ENCODE results near the gene MTM1. TPM values are rescaled to one million over a fixed set of nuclear protein-coding genes. Genes with fewer than 3 reads are reported as not detected.

MTM1 gene
- polyA plus RNA-seq, 2 donors: 2.6 to 5.0 TPM

DNA sequence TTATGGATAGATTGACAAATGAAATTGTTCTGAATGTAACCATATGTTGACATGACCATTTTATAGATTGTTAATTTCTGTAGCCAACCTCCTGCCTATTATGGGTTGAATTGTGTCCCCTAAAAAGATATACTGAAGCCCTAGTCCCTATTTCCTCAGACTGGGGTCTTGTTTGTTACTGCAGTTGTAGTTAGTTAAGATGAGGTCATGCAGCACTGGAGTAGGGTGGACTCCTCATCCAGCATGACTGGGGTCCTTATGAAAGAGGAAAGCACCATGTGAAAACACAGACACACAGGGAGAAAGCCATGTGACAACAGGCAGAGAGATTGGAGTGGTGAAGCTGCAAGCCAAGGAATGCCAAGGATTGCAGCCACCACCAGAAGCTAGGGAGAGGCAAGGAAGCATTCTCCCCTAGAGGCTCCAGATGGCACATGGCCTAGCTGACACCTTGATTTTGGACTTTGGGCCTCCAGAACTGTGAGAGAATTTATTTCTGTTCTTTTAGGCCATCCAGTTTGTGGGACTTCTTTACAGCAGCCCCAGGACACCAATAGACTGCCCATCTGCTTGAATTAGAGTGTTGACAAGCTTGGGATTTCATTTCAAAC, 14.0 kb downstream of the MTM1 start:
- Histone ChIP-seq H3K27ac (ENCODE audit: low read depth in 2 of 2, low read length in 1 of 2) (no peak overlapping the region), H3K9me3 (ENCODE audit: control insufficient read depth in 2 of 2, insufficient read depth in 1 of 2, low read depth in 1 of 2, low read length in 1 of 2) (no peaks in the 10 kb centered on the region), H3K4me1 (ENCODE audit: control insufficient read depth in 2 of 2, insufficient read depth in 2 of 2, low read length in 1 of 2) (no peaks in the 10 kb centered on the region), H3K4me3 (ENCODE audit: low read depth in 1 of 2, low read length in 2 of 2) (no peak overlapping the region), H3K36me3 (ENCODE audit: control insufficient read depth in 2 of 2, insufficient read depth in 2 of 2, low read length in 1 of 2) (no peaks in the 10 kb centered on the region), H3K27me3 (ENCODE audit: control insufficient read depth in 1 of 2, insufficient read depth in 2 of 2, low read length in 2 of 2) (no peaks in the 10 kb centered on the region)

DNA sequence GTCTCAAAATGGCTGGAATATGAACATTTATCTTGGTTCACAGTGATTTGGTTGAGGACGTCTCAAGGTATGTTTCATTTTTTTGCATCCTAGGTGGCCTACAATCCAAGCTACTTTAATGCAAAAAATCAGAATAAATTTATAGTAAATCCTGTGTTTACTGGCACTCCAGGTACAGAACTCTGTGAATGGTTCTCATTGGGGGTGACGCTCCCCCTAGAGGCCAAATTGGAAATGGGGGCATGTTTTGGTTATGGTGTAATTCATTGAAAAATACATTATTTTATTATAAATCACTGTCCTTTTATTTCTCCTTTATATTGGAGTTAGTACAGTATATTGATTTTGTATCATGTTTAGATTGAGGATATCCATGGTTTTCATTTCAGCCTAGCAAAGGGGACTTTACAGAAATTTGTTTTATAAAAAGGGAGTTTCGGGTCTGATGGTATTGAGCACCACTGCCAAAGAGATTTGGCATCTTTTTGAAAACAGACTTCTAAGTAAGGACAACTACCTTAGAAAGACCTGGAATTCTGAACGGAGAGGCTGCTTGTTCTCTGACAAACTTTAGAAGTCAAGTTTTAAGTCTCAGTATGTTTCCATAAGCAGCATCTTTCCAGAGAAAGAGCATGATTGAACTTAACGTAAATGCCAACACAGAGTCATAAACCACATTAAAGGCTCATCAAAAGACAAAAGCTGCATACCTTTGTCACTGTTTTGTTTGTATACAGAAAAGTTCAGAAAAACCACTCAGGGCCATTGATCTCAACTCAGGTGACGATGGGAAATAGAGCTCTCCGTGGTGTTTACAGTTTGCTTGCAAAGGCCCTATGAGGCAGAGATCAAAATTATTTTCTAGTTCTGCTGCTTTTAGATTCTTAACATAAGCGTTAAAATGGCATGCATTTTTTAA, 19.4 kb downstream of the MTM1 start:
- no peaks in the 10 kb centered on the region for H3K4me1 ChIP-seq (ENCODE audit: control insufficient read depth in 2 of 2, insufficient read depth in 2 of 2, low read length in 1 of 2)
- H3K27ac ChIP-seq (ENCODE audit: low read depth in 2 of 2, low read length in 1 of 2): no peak overlapping the region
- H3K9me3 ChIP-seq (ENCODE audit: control insufficient read depth in 2 of 2, insufficient read depth in 1 of 2, low read depth in 1 of 2, low read length in 1 of 2): no peaks in the 10 kb centered on the region
- no peaks in the 10 kb centered on the region for H3K36me3 ChIP-seq (ENCODE audit: control insufficient read depth in 2 of 2, insufficient read depth in 2 of 2, low read length in 1 of 2)
- no peak overlapping the region for H3K4me3 ChIP-seq (ENCODE audit: low read depth in 1 of 2, low read length in 2 of 2)
- peaks cover 0 to 3% of the 10 kb centered on the region in 2 donors for H3K27me3 ChIP-seq (ENCODE audit: control insufficient read depth in 1 of 2, insufficient read depth in 2 of 2, low read length in 2 of 2)
- WGBS, 2 donors: 66 to 71% methylated on average over 8 of the region's 8 CpGs

DNA sequence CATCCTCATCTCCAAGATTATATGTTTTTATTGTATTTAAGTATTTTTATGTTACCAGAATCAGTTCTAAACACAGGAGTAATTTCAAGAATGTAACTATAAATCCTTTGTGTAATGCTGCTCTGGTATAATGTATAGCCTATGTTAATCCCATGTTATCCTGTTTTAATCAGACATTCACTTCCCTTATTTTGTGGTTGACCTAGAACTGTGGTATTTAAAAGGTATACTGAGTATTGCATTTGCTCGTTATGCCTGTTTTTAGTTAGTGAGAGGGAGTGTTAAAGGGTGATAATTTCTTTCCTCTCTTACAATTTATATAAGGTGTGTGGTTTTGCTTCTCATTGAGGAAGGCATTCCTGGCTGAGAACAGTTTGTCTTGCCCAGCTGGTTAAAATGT, 26.2 kb downstream of the MTM1 start:
- Histone ChIP-seq H3K27me3 (ENCODE audit: control insufficient read depth in 1 of 2, insufficient read depth in 2 of 2, low read length in 2 of 2) (peaks cover 0 to 3% of the 10 kb centered on the region in 2 donors), H3K4me3 (ENCODE audit: low read depth in 1 of 2, low read length in 2 of 2) (no peak overlapping the region), H3K4me1 (ENCODE audit: control insufficient read depth in 2 of 2, insufficient read depth in 2 of 2, low read length in 1 of 2) (no peaks in the 10 kb centered on the region), H3K27ac (ENCODE audit: low read depth in 2 of 2, low read length in 1 of 2) (no peak overlapping the region), H3K36me3 (ENCODE audit: control insufficient read depth in 2 of 2, insufficient read depth in 2 of 2, low read length in 1 of 2) (no peaks in the 10 kb centered on the region), H3K9me3 (ENCODE audit: control insufficient read depth in 2 of 2, insufficient read depth in 1 of 2, low read depth in 1 of 2, low read length in 1 of 2) (no peaks in the 10 kb centered on the region)
- 59 to 69% methylated on average over 1 of the region's 1 CpG for WGBS, 2 donors

DNA sequence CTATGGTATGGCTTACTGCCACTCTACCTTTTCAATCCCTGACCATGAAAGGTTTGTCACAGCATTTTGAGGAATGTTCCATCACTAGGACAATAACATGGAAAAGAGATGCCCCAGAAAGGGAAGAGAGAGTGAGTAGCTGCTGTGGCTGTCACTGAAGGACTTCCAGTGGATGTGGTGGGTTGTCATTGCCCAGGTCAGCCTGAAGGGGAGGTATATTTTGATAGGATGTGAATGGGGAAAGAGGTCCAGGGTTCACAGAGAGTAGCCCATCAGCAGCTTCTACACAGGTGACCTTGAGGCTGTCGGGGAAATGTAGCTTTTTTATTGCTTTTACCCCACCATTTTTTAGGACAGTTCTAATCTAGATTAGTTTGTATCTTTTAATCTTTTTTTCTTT, 30.8 kb downstream of the MTM1 start:
- H3K27me3 ChIP-seq (ENCODE audit: control insufficient read depth in 1 of 2, insufficient read depth in 2 of 2, low read length in 2 of 2): no peaks in the 10 kb centered on the region
- WGBS, 2 donors: 96 to 100% methylated on average over 1 of the region's 1 CpG
- peaks cover 0 to 5% of the 10 kb centered on the region in 2 donors for H3K36me3 ChIP-seq (ENCODE audit: control insufficient read depth in 2 of 2, insufficient read depth in 2 of 2, low read length in 1 of 2)
- H3K9me3 ChIP-seq (ENCODE audit: control insufficient read depth in 2 of 2, insufficient read depth in 1 of 2, low read depth in 1 of 2, low read length in 1 of 2): no peaks in the 10 kb centered on the region
- no peaks in the 10 kb centered on the region for H3K4me1 ChIP-seq (ENCODE audit: control insufficient read depth in 2 of 2, insufficient read depth in 2 of 2, low read length in 1 of 2)
- no peak overlapping the region for H3K27ac ChIP-seq (ENCODE audit: low read depth in 2 of 2, low read length in 1 of 2)
- no peak overlapping the region for H3K4me3 ChIP-seq (ENCODE audit: low read depth in 1 of 2, low read length in 2 of 2)

DNA sequence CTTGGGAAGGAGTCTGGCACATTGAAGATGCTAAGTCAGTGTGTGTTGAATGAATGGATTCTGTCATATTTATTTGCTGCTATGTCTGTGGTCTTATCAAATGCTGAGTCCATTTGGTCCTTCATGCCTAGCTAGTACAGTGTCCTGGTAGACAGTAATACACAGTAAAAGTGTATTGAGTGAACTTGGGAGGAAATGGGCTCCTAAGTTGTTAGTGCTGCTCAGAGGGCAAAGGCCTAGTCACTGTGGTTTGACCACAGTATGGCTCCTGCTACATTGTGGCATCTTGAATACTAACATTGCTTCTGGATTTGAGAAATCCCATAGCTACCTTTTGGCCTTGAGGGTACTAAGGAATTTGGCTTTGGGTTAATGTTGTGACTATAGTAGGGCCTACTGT, 33.9 kb downstream of the MTM1 start:
- Histone ChIP-seq H3K4me3 (ENCODE audit: low read depth in 1 of 2, low read length in 2 of 2) (no peak overlapping the region), H3K4me1 (ENCODE audit: control insufficient read depth in 2 of 2, insufficient read depth in 2 of 2, low read length in 1 of 2) (no peaks in the 10 kb centered on the region), H3K27me3 (ENCODE audit: control insufficient read depth in 1 of 2, insufficient read depth in 2 of 2, low read length in 2 of 2) (peaks cover 0 to 4% of the 10 kb centered on the region in 2 donors), H3K27ac (ENCODE audit: low read depth in 2 of 2, low read length in 1 of 2) (no peak overlapping the region), H3K9me3 (ENCODE audit: control insufficient read depth in 2 of 2, insufficient read depth in 1 of 2, low read depth in 1 of 2, low read length in 1 of 2) (no peaks in the 10 kb centered on the region), H3K36me3 (ENCODE audit: control insufficient read depth in 2 of 2, insufficient read depth in 2 of 2, low read length in 1 of 2) (peaks cover 0 to 5% of the 10 kb centered on the region in 2 donors)

DNA sequence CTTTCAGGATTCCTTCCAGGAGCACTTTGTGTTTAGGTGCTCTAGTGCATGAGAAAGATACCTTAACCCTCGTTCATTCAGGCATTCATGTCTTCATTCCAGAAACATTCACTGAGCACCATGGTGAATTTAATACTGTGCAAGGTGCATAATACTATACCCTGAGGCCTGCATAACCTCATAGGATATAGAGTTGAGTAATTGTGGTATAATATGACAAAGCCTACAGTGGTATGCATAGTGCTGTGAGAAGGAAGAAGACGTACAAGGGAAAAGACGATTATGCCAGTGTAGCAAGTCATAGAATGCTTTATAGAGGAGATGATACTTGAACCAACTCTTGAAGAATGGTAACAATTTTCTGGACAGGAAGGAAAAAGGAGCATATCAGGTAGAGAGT, 34.3 kb downstream of the MTM1 start:
- no peak overlapping the region for H3K27ac ChIP-seq (ENCODE audit: low read depth in 2 of 2, low read length in 1 of 2)
- H3K36me3 ChIP-seq (ENCODE audit: control insufficient read depth in 2 of 2, insufficient read depth in 2 of 2, low read length in 1 of 2): peaks cover 0 to 5% of the 10 kb centered on the region in 2 donors
- WGBS, 2 donors: 82 to 94% methylated on average over 3 of the region's 3 CpGs
- H3K9me3 ChIP-seq (ENCODE audit: control insufficient read depth in 2 of 2, insufficient read depth in 1 of 2, low read depth in 1 of 2, low read length in 1 of 2): no peaks in the 10 kb centered on the region
- no peak overlapping the region for H3K4me3 ChIP-seq (ENCODE audit: low read depth in 1 of 2, low read length in 2 of 2)
- peaks cover 0 to 4% of the 10 kb centered on the region in 2 donors for H3K27me3 ChIP-seq (ENCODE audit: control insufficient read depth in 1 of 2, insufficient read depth in 2 of 2, low read length in 2 of 2)
- H3K4me1 ChIP-seq (ENCODE audit: control insufficient read depth in 2 of 2, insufficient read depth in 2 of 2, low read length in 1 of 2): no peaks in the 10 kb centered on the region

DNA sequence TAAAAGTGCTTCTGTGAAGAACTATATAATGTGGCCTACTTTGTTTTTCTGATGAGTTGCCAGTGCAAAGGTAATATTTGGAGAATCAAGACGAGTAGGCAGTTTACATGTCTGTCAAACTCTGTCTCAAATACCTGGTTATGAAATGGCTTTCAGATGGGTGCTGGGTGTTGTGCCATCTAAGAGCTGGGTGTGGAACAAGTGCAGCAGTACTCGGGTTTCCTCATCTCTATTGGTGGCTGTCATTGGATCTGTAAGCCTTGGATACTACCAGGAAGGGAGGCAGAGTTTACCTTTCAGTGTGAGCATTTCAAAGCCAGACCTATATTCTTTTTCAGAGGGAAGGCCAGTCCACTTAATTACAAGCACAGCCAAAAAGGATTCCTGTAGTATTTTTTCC, 37.2 kb downstream of the MTM1 start:
- 46 to 70% methylated on average over 2 of the region's 2 CpGs for WGBS, 2 donors
- Histone ChIP-seq H3K9me3 (ENCODE audit: control insufficient read depth in 2 of 2, insufficient read depth in 1 of 2, low read depth in 1 of 2, low read length in 1 of 2) (no peaks in the 10 kb centered on the region), H3K27me3 (ENCODE audit: control insufficient read depth in 1 of 2, insufficient read depth in 2 of 2, low read length in 2 of 2) (peaks cover 0 to 4% of the 10 kb centered on the region in 2 donors), H3K36me3 (ENCODE audit: control insufficient read depth in 2 of 2, insufficient read depth in 2 of 2, low read length in 1 of 2) (peaks cover 3 to 5% of the 10 kb centered on the region in 2 donors), H3K4me3 (ENCODE audit: low read depth in 1 of 2, low read length in 2 of 2) (no peak overlapping the region), H3K27ac (ENCODE audit: low read depth in 2 of 2, low read length in 1 of 2) (no peak overlapping the region), H3K4me1 (ENCODE audit: control insufficient read depth in 2 of 2, insufficient read depth in 2 of 2, low read length in 1 of 2) (no peaks in the 10 kb centered on the region)

DNA sequence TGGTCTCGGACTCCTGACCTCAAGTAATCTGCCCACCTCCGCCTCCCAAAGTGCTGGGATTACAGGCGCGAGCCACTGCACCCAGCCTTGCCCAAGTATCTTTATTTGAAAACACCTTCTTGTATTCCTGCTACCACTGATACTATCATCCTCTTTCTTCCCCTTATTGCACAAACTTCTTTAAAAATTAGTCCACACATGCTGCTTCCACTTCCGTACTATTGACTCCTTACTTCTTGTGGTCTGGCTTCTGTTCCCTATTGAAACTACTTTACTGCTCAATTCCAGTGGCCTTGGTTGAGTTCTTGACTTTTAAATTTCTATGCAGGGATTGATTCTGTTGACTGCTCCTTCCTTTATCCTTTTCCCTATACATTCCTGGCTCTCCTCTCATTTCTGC, 38.8 kb downstream of the MTM1 start:
- Histone ChIP-seq H3K9me3 (ENCODE audit: control insufficient read depth in 2 of 2, insufficient read depth in 1 of 2, low read depth in 1 of 2, low read length in 1 of 2) (no peaks in the 10 kb centered on the region), H3K4me3 (ENCODE audit: low read depth in 1 of 2, low read length in 2 of 2) (no peak overlapping the region), H3K27ac (ENCODE audit: low read depth in 2 of 2, low read length in 1 of 2) (no peak overlapping the region), H3K4me1 (ENCODE audit: control insufficient read depth in 2 of 2, insufficient read depth in 2 of 2, low read length in 1 of 2) (no peaks in the 10 kb centered on the region), H3K27me3 (ENCODE audit: control insufficient read depth in 1 of 2, insufficient read depth in 2 of 2, low read length in 2 of 2) (peaks cover 0 to 4% of the 10 kb centered on the region in 2 donors), H3K36me3 (ENCODE audit: control insufficient read depth in 2 of 2, insufficient read depth in 2 of 2, low read length in 1 of 2) (peaks cover 0 to 3% of the 10 kb centered on the region in 2 donors)
- 86 to 88% methylated on average over 5 of the region's 5 CpGs for WGBS, 2 donors

DNA sequence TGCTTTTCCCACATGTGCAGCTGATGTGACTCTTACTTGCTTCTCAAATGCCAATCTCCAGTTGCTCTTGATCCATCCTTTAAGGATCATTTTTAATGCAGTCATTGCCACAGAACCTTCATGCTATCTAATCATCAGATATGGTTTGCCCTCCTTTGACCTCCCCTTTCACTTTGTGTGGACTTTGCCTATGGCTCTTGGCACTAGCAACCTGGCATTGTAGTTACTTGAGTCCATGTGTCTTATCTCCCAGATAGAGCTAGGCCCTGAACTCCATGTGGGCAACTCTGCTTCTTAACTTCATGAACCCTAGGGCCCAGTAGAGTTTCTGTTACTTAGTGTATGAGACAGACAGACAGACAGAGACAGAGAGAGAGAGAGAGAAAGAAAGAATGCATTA, 41.6 kb downstream of the MTM1 start:
- Histone ChIP-seq H3K27ac (ENCODE audit: low read depth in 2 of 2, low read length in 1 of 2) (no peak overlapping the region), H3K4me3 (ENCODE audit: low read depth in 1 of 2, low read length in 2 of 2) (no peak overlapping the region), H3K27me3 (ENCODE audit: control insufficient read depth in 1 of 2, insufficient read depth in 2 of 2, low read length in 2 of 2) (peaks cover 0 to 1% of the 10 kb centered on the region in 2 donors), H3K9me3 (ENCODE audit: control insufficient read depth in 2 of 2, insufficient read depth in 1 of 2, low read depth in 1 of 2, low read length in 1 of 2) (no peaks in the 10 kb centered on the region), H3K4me1 (ENCODE audit: control insufficient read depth in 2 of 2, insufficient read depth in 2 of 2, low read length in 1 of 2) (no peaks in the 10 kb centered on the region), H3K36me3 (ENCODE audit: control insufficient read depth in 2 of 2, insufficient read depth in 2 of 2, low read length in 1 of 2) (peaks cover 0 to 3% of the 10 kb centered on the region in 2 donors)

DNA sequence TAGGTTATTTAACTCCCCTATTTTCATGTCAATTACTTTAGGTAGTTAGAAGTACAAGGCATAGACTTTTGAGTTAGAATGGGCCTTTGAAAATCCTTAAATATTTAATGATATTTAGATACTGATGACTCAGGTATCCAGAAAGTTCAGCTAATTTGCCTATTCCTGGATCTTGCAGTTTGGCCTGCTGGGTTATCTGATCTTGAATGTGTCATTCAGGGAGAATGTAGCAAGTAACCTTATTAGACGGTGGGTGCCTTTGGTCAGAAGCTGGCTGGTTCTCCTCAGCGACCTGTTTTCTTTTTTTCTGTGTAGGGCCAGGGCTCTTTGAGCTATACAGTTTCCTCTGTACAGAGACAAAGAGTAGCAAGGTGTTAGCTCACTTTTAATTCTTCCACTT, 42.0 kb downstream of the MTM1 start:
- peaks cover 0 to 3% of the 10 kb centered on the region in 2 donors for H3K36me3 ChIP-seq (ENCODE audit: control insufficient read depth in 2 of 2, insufficient read depth in 2 of 2, low read length in 1 of 2)
- WGBS, 2 donors: 78 to 95% methylated on average over 2 of the region's 2 CpGs
- no peaks in the 10 kb centered on the region for H3K9me3 ChIP-seq (ENCODE audit: control insufficient read depth in 2 of 2, insufficient read depth in 1 of 2, low read depth in 1 of 2, low read length in 1 of 2)
- H3K27me3 ChIP-seq (ENCODE audit: control insufficient read depth in 1 of 2, insufficient read depth in 2 of 2, low read length in 2 of 2): no peaks in the 10 kb centered on the region
- H3K4me3 ChIP-seq (ENCODE audit: low read depth in 1 of 2, low read length in 2 of 2): no peak overlapping the region
- no peaks in the 10 kb centered on the region for H3K4me1 ChIP-seq (ENCODE audit: control insufficient read depth in 2 of 2, insufficient read depth in 2 of 2, low read length in 1 of 2)
- H3K27ac ChIP-seq (ENCODE audit: low read depth in 2 of 2, low read length in 1 of 2): no peak overlapping the region
